CD14-positive monocyte (primary cell): ENCODE results near the gene SEPTIN2. TPM values are rescaled to one million over a fixed set of nuclear protein-coding genes. Genes with fewer than 3 reads are reported as not detected.

Source experiments
- DNase-seq, 3 donors: peaks; one replicate each; pipeline ENCODE4 v3.0.0-alpha.2; 2011 to 2022
- H2AFZ ChIP-seq: 2 replicates; pipeline ENCODE4 v1.6.0; 2012; ENCODE audit warnings: mild to moderate bottlenecking, low read depth, low read length, inconsistent platforms; ENCODE audit not compliant: insufficient read depth, poor library complexity, severe bottlenecking
- H3K27ac ChIP-seq, 2 donors: 1 replicate in 1 of 2; 2 replicates in 1 of 2; pipeline ENCODE4 v1.5.1; 2012 to 2013; ENCODE audit warnings: low read length in 2 of 2, control low read depth in 1 of 2, inconsistent platforms in 1 of 2, low read depth in 1 of 2, mild to moderate bottlenecking in 1 of 2
- H3K27me3 ChIP-seq, 2 donors: one replicate each; pipeline versions ENCODE4 v1.6.0 to v1.6.1; 2011 to 2013; ENCODE audit warnings: low read length in 2 of 2; ENCODE audit not compliant: control insufficient read depth in 2 of 2, insufficient read depth in 2 of 2
- H3K36me3 ChIP-seq, 2 donors: replicated peaks in 1 of 2; 1 replicate in 1 of 2; 2 replicates in 1 of 2; pipeline versions ENCODE4 v1.5.1 to v1.6.1; 2012 to 2013; ENCODE audit warnings: low read length in 2 of 2, control low read depth in 1 of 2, inconsistent platforms in 1 of 2, mild to moderate bottlenecking in 1 of 2; ENCODE audit not compliant: insufficient read depth in 2 of 2, control insufficient read depth in 1 of 2
- H3K4me1 ChIP-seq, 2 donors: 1 replicate in 1 of 2; 2 replicates in 1 of 2; pipeline versions ENCODE4 v1.5.1 to v1.6.1; 2012 to 2013; ENCODE audit warnings: low read length in 2 of 2, control low read depth in 1 of 2, inconsistent platforms in 1 of 2, mild to moderate bottlenecking in 1 of 2, moderate library complexity in 1 of 2; ENCODE audit not compliant: insufficient read depth in 2 of 2, control insufficient read depth in 1 of 2
- H3K4me2 ChIP-seq: replicated peaks from 2 replicates; pipeline ENCODE3; 2012; ENCODE audit warnings: low read length, moderate library complexity, mild to moderate bottlenecking; ENCODE audit not compliant: poor library complexity, severe bottlenecking; ENCODE audit errors: extremely low read depth
- H3K4me3 ChIP-seq, 3 experiments: fragments of 200-600 bp in 1 of 3; sonication (generic) in 1 of 3; replicated peaks in 1 of 3; 1 replicate in 2 of 3; 2 replicates in 1 of 3; pipeline ENCODE4 v1.5.1; 2011 to 2013; ENCODE audit warnings: low read length in 3 of 3, mild to moderate bottlenecking in 3 of 3, control low read depth in 2 of 3, low read depth in 2 of 3, inconsistent platforms in 1 of 3, moderate library complexity in 1 of 3
- H3K79me2 ChIP-seq: 2 replicates; pipeline ENCODE4 v1.6.0; 2012; ENCODE audit warnings: mild to moderate bottlenecking, control low read depth, inconsistent platforms, low read length, moderate library complexity; ENCODE audit not compliant: insufficient read depth
- H3K9ac ChIP-seq: 2 replicates; pipeline ENCODE4 v1.6.0; 2017; ENCODE audit warnings: low read length, mild to moderate bottlenecking; ENCODE audit not compliant: insufficient read depth, poor library complexity, severe bottlenecking
- H3K9me3 ChIP-seq, 2 donors: replicated peaks in 1 of 2; 1 replicate in 1 of 2; 2 replicates in 1 of 2; pipeline versions ENCODE4 v1.5.1 to v1.6.1; 2012 to 2013; ENCODE audit warnings: low read length in 2 of 2, control low read depth in 1 of 2; ENCODE audit not compliant: control insufficient read depth in 1 of 2, insufficient read depth in 1 of 2
- H4K20me1 ChIP-seq: 2 replicates; pipeline ENCODE4 v1.6.0; 2012; ENCODE audit warnings: mild to moderate bottlenecking, low read length, control low read depth, moderate library complexity; ENCODE audit not compliant: insufficient read depth
- H3K27ac Mint-ChIP-seq, 7 donors: one replicate each; pipeline ENCODE4 v1.8.0; 2020; ENCODE audit warnings: mild to moderate bottlenecking in 7 of 7, mixed read lengths in 7 of 7, moderate library complexity in 6 of 7, inconsistent platforms in 2 of 7
- H3K27me3 Mint-ChIP-seq, 3 donors: one replicate each; pipeline ENCODE4 v1.8.0; 2021 to 2022; ENCODE audit warnings: low read depth in 3 of 3, mild to moderate bottlenecking in 3 of 3, mixed read lengths in 3 of 3, moderate library complexity in 3 of 3, inconsistent platforms in 1 of 3
- H3K36me3 Mint-ChIP-seq, 2 donors: one replicate each; pipeline ENCODE4 v1.8.0; 2020; ENCODE audit warnings: mixed read lengths in 2 of 2, inconsistent platforms in 1 of 2, mild to moderate bottlenecking in 1 of 2
- H3K4me1 Mint-ChIP-seq: one replicate; pipeline ENCODE4 v1.8.0; 2020; ENCODE audit warnings: mild to moderate bottlenecking, mixed read lengths
- H3K4me3 Mint-ChIP-seq, 2 donors: one replicate each; pipeline ENCODE4 v1.8.0; 2020; ENCODE audit warnings: mild to moderate bottlenecking in 2 of 2, mixed read lengths in 2 of 2, moderate library complexity in 1 of 2
- H3K9me3 Mint-ChIP-seq, 7 donors: one replicate each; pipeline ENCODE4 v1.8.0; 2020 to 2022; ENCODE audit warnings: mixed read lengths in 7 of 7, mild to moderate bottlenecking in 6 of 7, moderate library complexity in 6 of 7, inconsistent platforms in 2 of 7
- CTCF ChIP-seq: fragments of 200-600 bp; IDR thresholded peaks from one replicate; pipeline ENCODE4 v1.8.0; 2022; ENCODE audit warnings: antibody characterized with exemption, mild to moderate bottlenecking
- WGBS: methylation state at CpG from one replicate; pipeline ENCODE4 v1.1.5; 2013; ENCODE audit warnings: missing lambda C conversion rate; ENCODE audit not compliant: insufficient coverage; 5-methylcytosine and 5-hydroxymethylcytosine counted together
- intact Hi-C, 2 donors: fragments of 100-400 bp; cut with micrococcal nuclease; formaldehyde crosslinking; loops; one replicate each; pipeline versions ENCODE4 v1.15.0 to v1.15.1; 2023
- polyA plus RNA-seq, 3 donors: library from polyadenylated mRNA; depleted of rRNA in 1 of 3; unstranded in 2 of 3; stranded (reverse) in 1 of 3; fragments of 300-500 nt in 2 of 3; fragments of >200 nt in 1 of 3; fragmentation: Illumina TruSeq in 2 of 3; gene quantifications; 1 replicate in 2 of 3; 2 replicates in 1 of 3; pipeline ENCODE4 v1.2.3, GENCODE V29; 2012 to 2021

SEPTIN2 gene
- polyA plus RNA-seq, 3 donors: 195 to 207 (median 203) TPM

DNA sequence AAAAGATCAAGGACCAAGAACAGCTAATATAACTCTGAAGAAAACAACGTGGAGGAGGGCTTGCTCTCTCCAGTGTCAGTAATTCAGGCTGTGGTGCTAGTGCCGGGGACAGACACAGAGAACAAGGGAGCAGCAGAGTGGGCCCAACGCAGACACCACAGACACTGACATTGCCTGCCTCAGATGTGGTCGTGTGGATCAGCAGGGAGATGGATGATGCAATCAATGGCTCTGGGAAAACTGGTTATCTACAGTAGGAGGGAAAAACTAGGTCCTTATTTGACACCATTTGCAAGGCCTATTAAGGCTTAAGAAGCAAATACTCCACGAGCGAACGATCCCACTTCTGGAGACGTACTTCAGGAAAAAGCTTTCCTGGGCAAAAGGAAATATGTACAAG is 36.3 kb upstream of the SEPTIN2 start:
- no peak overlapping the region for H3K4me3 Mint-ChIP-seq
- no peak for TF ChIP-seq CTCF
- H3K4me1 ChIP-seq: peaks cover 0 to under 1% of the 10 kb centered on the region in 2 donors
- H3K79me2 ChIP-seq: peaks cover 96% of the 10 kb centered on the region
- H3K4me2 ChIP-seq: no peak overlapping the region
- 50% methylated on average over 2 of the region's 8 CpGs for WGBS
- H3K36me3 ChIP-seq: peaks cover 0 to 15% of the 10 kb centered on the region in 2 donors
- H3K9me3 Mint-ChIP-seq: peaks cover 0 to 3% (median 0%) of the 10 kb centered on the region in 7 donors
- H3K4me1 Mint-ChIP-seq: peaks cover 9% of the 10 kb centered on the region
- H3K27ac Mint-ChIP-seq: peak overlapping the region in 2 of 7 donors; percentile 14 to 83
- H4K20me1 ChIP-seq: peaks cover 90% of the 10 kb centered on the region
- no peaks in the 10 kb centered on the region for H3K9me3 ChIP-seq
- intact Hi-C loops: loop anchor here in 1 of 2 donors (10.0 kb wide), 1 partner anchor 75 kb away; the partner anchor contains the start of gene FARP2
- no peak for DNase-seq
- H3K27ac ChIP-seq: peak overlapping the region in 1 of 2 donors; percentile 11
- no peaks in the 10 kb centered on the region for H3K27me3 ChIP-seq
- no peak overlapping the region for H3K9ac ChIP-seq
- H3K36me3 Mint-ChIP-seq: peaks cover 12 to 13% of the 10 kb centered on the region in 2 donors
- H3K27me3 Mint-ChIP-seq: peaks cover 0 to 3% (median 0%) of the 10 kb centered on the region in 3 donors
- H3K4me3 ChIP-seq: no peak overlapping the region
- no peak overlapping the region for H2AFZ ChIP-seq

DNA sequence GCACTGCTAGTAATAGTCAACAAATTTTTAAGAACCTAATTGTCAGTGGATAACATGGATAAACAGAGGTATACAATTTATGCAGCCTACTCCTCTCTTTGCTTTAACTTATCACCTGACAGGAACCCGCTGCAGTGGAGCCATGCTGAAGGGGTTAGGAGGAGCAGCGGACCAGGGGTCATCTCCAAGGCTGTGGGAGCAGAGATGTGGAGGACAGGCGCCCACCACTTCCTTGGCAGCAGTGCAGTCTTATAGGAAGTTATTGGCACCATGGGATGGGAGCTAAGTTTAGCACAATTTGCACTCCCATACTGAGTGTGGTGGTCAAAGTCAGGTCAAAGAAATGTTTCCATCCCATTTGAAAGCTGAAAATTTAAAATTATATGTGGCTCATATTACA is 35.9 kb upstream of the SEPTIN2 start:
- Histone ChIP-seq H3K36me3 (peaks cover 0 to 15% of the 10 kb centered on the region in 2 donors), H3K9ac (no peak overlapping the region), H2AFZ (no peak overlapping the region), H3K79me2 (peaks cover 96% of the 10 kb centered on the region), H4K20me1 (peaks cover 90% of the 10 kb centered on the region), H3K27ac (peak overlapping the region in 1 of 2 donors; percentile 11), H3K4me2 (no peak overlapping the region), H3K4me1 (no peaks in the 10 kb centered on the region), H3K27me3 (no peaks in the 10 kb centered on the region), H3K4me3 (no peak overlapping the region), H3K9me3 (no peaks in the 10 kb centered on the region)
- 67% methylated on average over 1 of the region's 3 CpGs for WGBS
- peaks cover 0 to 3% (median 0%) of the 10 kb centered on the region in 7 donors for H3K9me3 Mint-ChIP-seq
- no peak for DNase-seq
- TF ChIP-seq CTCF: no peak
- H3K4me3 Mint-ChIP-seq: no peak overlapping the region
- no peak overlapping the region for H3K27ac Mint-ChIP-seq
- intact Hi-C loops: loop anchor here in 1 of 2 donors (10.0 kb wide), 1 partner anchor 75 kb away; the partner anchor contains the start of gene FARP2
- peaks cover 0 to 3% (median 0%) of the 10 kb centered on the region in 3 donors for H3K27me3 Mint-ChIP-seq
- H3K4me1 Mint-ChIP-seq: peaks cover 7% of the 10 kb centered on the region
- H3K36me3 Mint-ChIP-seq: peaks cover 13 to 14% of the 10 kb centered on the region in 2 donors
